HG03432 (cell line): ENCODE measurements around the gene PTS.
"Not testable (repeated sequence)": the region's sequence is repeated elsewhere in the genome, so short reads cannot be mapped to it uniquely, and the experiment has no call there.

Source experiments
- ATAC-seq: cut with Tn5 transposase; IDR thresholded peaks from one replicate; pipeline ENCODE4 v1.9.1; 2021; ENCODE audit warnings: mild to moderate bottlenecking, moderate library complexity; ENCODE audit not compliant: unreplicated experiment

Gene PTS

DNA sequence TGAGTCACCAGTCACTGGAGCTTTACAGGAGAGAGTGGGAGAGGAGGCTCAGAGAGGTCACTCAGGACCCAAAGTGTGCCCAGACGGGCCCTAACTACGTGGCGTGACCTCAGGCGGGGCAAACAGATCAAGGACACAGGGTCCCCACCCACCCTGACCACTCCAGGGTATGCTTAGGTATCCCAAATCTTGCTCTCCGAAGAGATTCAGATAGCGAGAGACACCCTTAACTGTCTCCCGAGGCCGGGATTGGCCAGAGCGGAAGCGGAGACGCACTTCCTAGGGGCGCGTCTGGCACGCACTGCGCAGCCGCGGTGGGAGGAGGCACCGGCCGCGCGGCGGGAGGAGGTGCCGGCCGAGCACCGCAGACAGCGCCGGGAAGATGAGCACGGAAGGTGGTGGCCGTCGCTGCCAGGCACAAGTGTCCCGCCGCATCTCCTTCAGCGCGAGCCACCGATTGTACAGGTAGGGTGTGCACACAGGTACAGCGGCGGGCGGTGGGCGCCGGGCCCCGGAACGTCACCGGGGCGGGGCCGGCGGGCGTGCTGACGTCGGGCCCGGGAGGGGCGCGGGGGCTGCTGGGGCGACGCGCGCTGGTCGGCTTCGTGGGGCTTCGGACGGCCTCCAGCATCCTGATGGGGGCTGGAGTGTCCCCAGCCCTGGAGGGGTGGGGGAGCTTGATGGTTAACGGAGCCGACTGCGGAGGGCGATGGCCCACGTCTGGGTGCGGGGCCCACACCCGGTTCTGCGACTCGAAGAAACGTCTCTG, at the start of gene PTS:
Gene PTS (plus strand): TSS at position 367 of the 769 bp plus-strand sequence. CDS start 16 bp downstream, at position 383.
- ATAC-seq, result peak; percentile 97

DNA sequence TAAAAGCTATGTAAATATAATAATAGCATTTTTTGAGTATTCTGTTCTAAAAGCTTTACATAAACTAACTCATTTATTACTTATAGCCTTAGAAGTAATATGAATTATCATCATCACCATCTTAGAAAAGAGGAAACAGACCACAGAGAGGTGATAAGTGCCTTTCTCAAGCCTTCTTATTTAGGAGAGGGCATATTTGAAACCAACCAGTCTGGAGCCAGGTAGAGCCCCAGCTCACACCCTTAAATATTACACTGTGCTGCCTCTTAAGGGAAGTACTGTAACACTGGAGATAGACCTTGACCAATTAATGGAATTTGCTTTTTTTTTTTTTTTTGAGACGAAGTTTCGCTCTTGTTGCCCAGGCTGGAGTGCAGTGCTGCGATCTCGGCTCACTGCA, 48.6 kb upstream of the PTS start:
- ATAC-seq, result no peak

DNA sequence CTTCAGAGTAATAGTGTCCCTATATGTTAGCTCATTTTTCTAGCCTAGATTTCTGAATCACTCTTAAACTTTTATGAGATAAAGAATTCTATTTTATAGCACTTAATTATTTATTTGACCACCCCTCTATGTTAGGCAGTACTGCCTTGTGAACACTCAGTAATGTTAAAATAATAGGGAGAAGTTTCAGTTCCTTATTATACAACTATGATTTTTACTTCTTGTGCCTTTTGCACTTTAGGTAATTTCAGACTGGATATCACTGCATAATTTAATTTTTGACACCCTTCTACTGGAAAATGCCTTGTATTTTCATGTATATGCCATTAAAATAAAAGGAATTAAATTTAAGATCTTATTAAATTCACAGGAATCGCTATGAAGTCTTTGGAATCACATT, 47.8 kb upstream of the PTS start:
- no peak for ATAC-seq

- ATAC-seq, result no peak
Observed at GRCh38 chr11:112178936-112179335, 47.3 kb upstream of the PTS start.

- ATAC-seq, result peak; percentile 80
Observed at GRCh38 chr11:112179601-112180000, 46.6 kb upstream of the PTS start.

DNA sequence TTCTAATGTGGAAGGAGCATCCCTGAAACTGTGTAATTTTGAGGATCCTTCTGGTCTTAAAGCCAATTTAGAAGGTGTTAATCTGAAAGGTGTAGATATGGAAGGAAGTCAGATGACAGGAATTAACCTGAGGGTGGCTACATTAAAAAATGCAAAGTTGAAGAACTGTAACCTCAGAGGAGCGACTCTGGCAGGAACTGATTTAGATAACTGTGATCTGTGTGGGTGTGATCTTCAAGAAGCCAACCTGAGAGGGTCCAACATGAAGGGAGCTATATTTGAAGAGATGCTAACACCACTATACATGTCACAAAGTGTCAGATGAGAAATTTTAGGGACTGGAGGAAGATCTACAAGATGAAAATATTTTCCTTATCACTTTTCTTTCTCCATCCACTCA, 43.4 kb upstream of the PTS start:
- no peak for ATAC-seq

DNA sequence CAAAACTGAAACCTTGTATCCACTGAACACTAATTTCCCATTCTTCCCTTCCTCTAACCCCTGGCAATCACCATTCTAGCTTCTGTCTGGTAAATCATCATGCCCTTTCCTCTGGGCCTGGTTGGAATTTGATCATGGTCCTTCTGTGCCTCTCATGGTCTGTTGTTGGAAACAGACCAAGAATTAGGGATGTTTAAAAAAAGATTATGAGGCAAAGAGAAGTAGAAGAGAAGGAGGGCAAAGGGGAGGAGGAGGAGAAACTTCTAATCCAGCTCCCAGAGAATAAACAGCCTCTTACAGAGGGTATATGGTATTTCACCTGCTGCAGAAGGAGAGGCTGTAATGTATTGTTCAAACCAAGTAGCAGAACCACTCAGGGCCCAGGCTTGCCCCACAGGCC, 40.3 kb upstream of the PTS start:
- no peak for ATAC-seq

DNA sequence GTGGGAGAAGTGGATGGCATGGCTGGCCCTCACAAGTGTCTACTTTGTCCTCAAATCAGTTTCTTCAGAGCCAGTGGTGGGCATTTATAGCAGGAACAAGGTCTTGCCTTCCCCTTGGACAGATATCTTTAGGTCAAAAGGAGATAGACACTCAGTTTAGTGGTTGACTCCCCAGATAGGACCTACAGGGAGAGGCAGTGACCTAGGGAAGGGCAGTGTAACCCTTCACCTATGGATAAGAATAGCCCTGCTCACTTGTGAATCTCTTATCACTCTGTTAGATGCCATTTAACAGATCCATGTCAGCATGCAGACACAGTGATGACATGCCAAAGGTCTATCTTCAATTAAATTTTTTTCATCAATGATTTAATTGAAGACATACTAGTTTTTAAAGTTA, 39.9 kb upstream of the PTS start:
- no peak for ATAC-seq

DNA sequence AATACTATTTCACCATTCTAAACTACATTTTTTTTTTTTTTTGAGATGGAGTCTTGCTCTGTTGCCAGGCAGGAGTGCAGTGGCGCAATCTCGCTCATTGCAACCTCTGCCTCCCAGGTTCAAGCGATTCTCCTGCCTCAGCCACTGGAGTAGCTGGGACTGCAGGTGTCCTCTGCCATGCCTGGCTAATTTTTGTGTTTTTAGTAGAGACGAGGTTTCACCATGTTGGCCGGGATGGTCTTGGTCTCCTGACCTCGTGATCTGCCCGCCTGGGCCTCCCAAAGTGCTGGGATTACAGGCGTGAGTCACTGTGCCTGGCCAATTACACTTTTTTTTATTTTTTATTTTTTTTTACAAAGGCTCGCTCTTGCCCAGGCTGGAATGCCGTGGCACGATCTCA, 31.1 kb upstream of the PTS start:
- not testable (repeated sequence) for ATAC-seq

DNA sequence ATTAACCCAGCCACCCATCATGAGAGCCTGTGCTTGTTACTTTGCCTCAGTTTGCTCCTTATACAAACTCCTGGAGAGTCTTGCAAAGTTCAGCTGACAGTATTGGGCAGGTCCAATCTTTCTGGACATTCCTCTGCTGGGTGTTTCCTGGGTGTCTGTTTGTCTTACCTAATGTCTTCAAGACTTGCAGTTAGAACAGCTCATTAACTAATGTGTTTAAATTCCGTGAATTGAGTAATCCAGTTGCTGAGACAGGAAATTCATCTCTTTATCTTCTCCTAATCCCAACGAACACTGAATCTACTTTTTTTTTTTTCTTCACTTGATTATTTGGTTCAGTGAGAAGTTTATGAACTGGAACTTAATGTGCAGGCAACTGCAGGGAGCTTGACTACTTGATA, 30.3 kb upstream of the PTS start:
- no peak for ATAC-seq

DNA sequence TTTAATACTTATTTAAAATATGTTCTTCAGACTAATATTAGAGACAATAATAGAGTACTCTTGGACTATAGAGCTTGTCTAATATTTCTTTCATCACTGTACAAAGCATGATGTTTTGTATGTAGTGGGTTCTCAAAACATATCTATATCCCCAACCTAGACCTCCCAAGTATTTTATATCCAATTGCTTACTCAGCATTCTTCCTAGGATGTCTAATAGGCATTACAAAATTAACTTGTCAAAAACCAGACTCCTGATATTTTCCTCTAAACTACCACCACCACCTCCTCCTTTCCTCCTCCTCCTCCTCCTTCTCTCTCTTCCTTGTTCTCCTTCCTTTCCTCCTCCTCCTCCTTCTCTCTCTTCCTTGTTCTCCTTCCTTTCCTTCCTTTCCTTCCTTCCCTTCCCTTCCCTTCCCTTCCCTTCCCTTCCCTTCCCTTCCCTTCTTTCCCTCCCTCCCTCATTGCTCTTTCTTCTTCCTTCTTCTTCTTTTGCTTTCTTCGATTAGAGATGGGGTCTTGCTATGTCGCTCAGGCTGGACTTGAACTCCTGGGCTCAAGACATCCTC, 29.6 kb upstream of the PTS start:
- ATAC-seq, result no peak

DNA sequence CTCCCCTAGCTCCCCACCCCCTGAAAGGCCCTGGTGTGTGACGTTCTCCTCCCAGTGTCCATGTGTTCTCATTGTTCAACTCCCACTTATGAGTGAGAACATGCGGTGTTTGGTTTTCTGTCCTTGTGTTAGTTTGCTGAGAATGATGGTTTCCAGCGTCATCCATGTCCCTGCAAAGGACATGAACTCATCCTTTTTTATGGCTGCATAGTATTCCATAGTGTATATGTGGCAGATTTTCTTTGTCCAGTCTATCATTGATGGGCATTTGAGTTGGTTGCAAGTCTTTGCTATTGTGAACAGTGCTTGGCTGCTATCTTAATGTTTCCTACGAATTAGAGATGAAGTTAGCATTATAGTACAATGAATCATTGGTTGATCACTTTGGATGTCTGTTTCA, 27.1 kb upstream of the PTS start:
- not testable (repeated sequence) for ATAC-seq

GRCh38 chr11:112200252-112200651, 26.0 kb upstream of the PTS start:
- ATAC-seq, result no peak

DNA sequence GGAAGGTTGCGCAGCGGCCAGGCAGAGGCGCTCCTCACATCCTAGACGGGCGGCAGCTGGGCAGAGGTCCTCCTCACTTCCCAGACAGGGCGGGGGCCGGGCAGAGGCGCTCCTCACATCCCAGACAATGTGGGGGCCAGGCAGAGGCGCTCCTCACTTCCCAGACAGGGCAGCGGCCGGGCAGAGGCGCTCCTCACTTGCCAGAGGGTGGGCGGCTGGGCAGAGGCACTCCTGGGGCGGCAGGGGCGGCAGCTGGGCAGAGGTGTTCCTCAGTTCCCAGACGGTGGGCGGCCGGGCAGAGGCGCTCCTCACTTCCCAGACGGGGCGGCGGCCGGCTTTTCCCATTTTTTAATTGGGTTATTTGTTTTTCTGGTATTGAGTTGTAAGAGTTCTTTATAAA, 20.2 kb upstream of the PTS start:
- ATAC-seq, result no peak

DNA sequence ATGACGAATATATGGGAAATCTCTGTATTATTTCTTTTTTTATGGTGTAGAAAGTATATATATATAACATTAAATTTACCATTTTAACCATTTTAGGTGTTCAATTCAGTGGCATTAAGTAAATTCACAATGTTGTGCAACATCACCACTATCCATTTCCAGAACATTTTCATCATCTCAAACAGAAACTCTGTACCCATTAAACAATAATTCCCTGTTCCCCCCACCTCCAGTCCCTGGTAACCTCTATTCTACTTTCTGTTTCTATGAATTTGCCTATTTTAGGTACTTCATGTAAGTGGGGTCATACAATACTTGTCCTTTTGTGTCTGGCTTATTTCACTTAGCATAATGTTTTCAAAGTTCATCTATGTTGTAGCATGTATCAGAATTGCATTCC, 15.3 kb upstream of the PTS start:
- no peak for ATAC-seq

GRCh38 chr11:112211536-112211935, 14.7 kb upstream of the PTS start:
- no peak for ATAC-seq

- ATAC-seq, result no peak
Observed at GRCh38 chr11:112212290-112212689, 13.9 kb upstream of the PTS start.

GRCh38 chr11:112212710-112213109, 13.5 kb upstream of the PTS start:
- ATAC-seq, result no peak

DNA sequence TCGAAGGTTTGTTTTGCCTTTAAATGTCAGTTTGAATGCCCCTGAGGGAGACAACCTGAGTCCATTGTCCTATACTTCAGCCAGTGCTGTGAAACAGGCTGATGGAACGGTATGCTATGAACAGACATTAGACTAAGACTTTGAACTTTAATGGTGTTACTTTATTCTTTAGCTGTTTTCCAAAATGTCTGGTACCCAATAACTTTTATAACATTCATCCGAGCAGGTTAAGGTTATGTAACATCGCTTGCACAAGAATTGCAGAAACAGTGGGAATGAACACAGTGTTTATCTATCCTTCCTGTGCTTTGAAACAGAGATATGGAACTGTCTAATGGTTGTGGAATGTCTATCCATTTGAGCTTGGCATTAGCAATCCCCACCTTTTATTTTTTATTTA, 12.5 kb upstream of the PTS start:
- no peak for ATAC-seq

GRCh38 chr11:112215621-112216020, 10.6 kb upstream of the PTS start:
- ATAC-seq, result no peak

DNA sequence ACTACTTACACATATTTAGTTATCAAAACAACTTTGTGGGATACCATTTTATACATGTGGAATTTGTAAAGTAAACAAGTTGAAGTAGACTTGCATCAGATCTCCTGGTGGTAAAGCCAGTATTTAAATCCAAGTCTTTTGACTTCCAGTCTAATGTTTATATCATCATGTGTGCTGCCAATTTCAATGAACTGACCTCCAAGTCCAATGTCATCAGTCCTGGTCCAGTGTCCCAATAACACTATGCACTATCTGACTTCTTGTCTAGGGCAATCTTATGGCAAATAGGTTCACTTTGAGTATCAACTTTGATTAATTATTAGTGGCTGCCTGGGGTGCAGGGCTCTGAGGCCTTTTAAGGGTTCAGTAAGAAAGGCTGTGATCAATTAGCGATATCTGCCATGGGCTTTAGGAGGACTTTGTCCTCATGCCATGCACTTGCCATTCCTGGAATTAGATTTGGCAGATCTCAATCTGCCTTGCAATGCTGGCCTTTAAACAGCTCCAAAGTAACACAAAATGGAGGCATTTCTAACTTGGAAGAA, 9.6 kb upstream of the PTS start:
- no peak for ATAC-seq

- ATAC-seq, result peak; percentile 95
Observed at GRCh38 chr11:112219476-112220232, 6.6 kb upstream of the PTS start.
